ENCODE measurements around the gene AFMID.
"Not testable (repeated sequence)": the region's sequence is repeated elsewhere in the genome, so short reads cannot be mapped to it uniquely, and the experiment has no call there.

AFMID gene

DNA sequence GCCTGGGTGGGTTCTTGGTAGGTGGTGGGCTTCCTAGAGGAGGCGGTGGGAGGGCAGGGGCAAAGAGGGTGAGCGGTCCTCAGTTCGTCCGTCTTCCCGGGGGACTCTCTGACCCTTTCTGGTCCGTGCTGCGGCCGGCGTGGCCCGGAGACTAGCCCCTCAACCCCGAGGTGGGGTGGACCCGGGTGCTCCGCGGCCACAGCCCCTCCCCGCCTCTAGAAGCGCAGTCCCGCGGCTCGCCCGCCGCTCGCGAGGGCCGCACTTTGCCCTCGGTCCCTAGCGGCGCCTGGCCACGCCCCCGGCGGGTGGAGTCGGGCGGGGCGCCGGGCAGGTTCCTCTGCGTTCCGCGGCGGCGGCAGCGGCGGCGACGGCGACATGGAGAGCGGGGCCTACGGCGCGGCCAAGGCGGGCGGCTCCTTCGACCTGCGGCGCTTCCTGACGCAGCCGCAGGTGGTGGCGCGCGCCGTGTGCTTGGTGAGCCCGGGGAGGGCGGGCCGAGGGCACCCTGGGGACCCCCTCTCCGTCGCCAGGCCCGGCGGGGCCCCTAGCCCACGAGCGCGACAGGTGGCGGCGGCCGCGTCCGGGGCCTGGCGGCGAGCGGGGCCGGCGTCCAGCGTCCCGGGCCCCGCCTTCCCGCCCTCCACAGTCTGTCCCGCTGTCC, 18.8 kb upstream of the AFMID start, which contains the start of gene SYNGR2:
TSS of gene SYNGR2 (plus strand) at position 340 of the 661 bp plus-strand sequence. CDS start at position 376, 36 bp downstream.
- ChIA-PET CTCF (interaction anchor here (1.0 to 2.0 kb wide), 6 partner anchors 10 to 56 kb away, joined by 3 to 8 read pairs (median 4); no protein-coding TSS in a partner anchor), POLR2A (no interaction called here)
- peak; percentile 92 for DNase-seq (ENCODE audit: extremely low spot score)
- TF ChIP-seq, protein P1, sequence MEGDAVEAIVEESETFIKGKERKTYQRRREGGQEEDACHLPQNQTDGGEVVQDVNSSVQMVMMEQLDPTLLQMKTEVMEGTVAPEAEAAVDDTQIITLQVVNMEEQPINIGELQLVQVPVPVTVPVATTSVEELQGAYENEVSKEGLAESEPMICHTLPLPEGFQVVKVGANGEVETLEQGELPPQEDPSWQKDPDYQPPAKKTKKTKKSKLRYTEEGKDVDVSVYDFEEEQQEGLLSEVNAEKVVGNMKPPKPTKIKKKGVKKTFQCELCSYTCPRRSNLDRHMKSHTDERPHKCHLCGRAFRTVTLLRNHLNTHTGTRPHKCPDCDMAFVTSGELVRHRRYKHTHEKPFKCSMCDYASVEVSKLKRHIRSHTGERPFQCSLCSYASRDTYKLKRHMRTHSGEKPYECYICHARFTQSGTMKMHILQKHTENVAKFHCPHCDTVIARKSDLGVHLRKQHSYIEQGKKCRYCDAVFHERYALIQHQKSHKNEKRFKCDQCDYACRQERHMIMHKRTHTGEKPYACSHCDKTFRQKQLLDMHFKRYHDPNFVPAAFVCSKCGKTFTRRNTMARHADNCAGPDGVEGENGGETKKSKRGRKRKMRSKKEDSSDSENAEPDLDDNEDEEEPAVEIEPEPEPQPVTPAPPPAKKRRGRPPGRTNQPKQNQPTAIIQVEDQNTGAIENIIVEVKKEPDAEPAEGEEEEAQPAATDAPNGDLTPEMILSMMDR (IDR thresholded peaks at IDR 0.05; ENCODE audit: control extremely low read depth, extremely low read depth, low read depth, missing control alignments) = no peak

DNA sequence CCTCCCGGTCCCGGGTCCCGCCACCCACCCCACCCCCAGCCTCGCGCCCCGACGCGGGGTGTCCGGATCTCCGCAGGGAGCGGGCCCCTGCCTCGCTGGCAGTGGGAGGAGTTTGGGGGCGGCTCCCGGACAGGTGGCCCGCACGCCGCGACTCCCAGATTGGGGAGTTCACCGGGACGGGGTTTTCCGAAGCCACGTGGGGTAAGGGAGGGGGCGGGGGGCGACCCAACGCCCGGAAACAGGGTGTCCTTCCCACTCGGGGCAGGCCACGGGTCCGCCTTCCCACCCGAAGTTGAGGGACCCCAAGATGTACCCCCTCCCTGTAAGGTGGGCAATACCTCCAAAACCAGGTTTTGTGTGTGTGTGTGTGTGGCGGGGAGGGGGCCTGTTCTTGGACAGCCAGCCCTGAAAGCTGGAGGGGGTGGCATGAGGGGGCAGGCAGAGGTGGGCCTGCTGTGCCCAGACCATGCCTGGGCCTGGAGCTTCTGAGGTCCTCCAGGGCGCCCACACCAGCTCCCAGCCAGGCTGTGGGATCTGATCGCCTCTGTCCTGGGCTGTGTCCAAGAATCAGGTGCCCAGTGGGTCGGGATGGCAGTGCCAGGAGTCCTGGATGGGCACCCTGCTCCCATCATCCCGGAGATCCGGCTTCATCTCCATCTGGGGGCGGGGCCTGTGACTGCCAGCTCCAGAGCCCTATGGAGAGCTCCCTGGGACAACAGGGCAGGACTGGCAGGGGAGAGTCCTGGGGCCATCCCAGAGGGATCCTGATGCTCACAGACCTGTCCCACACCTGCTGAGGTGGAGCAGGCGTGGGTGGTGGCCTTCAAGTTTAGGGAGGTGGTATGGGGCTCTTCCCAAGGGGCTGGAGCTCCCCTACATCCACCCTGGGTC, 18.0 kb upstream of the AFMID start:
- TF ChIP-seq, protein P1 (IDR thresholded peaks at IDR 0.05; ENCODE audit: control extremely low read depth, extremely low read depth, low read depth, missing control alignments) = no peak
- DNase-seq (ENCODE audit: extremely low spot score) = peak; percentile 58
- ChIA-PET CTCF (interaction anchor here (0.7 to 2.0 kb wide), 9 partner anchors 9 to 84 kb away, joined by 3 to 8 read pairs (median 4); no protein-coding TSS in a partner anchor), POLR2A (interaction anchor here (0.8 to 1.5 kb wide), 3 partner anchors 9 to 28 kb away, joined by 3 to 6 read pairs (median 4); no protein-coding TSS in a partner anchor)

DNA sequence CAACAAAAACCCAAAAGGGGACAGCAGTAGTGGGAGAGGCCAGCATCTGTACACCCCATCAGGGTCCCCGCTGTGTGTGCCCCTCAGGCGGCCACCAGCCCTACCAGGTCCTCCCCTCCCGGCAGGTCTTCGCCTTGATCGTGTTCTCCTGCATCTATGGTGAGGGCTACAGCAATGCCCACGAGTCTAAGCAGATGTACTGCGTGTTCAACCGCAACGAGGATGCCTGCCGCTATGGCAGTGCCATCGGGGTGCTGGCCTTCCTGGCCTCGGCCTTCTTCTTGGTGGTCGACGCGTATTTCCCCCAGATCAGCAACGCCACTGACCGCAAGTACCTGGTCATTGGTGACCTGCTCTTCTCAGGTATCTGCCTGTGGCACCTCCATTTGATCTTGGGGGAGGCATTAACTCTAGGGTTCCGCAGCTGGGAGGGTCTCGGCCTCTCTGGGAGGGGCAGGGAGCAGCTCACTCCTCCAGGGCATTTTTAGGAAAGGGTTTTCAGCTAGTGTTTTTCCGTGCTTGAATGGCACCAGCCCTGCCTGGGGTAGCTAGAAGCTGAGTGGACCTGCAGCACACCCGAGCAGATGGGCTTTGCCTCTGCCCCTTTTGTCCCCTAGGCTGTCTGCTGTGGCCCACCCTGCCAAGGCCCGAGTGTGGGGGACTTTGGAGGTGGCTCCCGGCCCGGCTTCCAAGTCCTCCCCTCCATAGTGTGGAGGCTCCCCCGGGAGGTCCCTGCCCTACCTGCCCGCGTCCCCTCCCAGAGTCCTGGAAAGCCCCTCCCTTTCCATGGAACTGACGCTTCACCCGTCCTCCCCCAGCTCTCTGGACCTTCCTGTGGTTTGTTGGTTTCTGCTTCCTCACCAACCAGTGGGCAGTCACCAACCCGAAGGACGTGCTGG, 16.2 kb upstream of the AFMID start:
- POLR2A ChIA-PET = interaction anchor here (0.7 to 1.5 kb wide), 5 partner anchors 9 to 44 kb away, joined by 3 to 6 read pairs (median 3); no protein-coding TSS in a partner anchor

DNA sequence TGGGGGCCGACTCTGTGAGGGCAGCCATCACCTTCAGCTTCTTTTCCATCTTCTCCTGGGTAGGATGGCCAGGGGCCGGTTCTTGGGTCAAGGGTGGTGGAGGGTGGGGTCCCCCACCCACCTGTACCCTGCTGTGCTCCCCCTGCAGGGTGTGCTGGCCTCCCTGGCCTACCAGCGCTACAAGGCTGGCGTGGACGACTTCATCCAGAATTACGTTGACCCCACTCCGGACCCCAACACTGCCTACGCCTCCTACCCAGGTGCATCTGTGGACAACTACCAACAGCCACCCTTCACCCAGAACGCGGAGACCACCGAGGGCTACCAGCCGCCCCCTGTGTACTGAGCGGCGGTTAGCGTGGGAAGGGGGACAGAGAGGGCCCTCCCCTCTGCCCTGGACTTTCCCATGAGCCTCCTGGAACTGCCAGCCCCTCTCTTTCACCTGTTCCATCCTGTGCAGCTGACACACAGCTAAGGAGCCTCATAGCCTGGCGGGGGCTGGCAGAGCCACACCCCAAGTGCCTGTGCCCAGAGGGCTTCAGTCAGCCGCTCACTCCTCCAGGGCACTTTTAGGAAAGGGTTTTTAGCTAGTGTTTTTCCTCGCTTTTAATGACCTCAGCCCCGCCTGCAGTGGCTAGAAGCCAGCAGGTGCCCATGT, 15.4 kb upstream of the AFMID start:
- ChIA-PET CTCF (interaction anchor here (0.9 to 5.7 kb wide), 5 partner anchors 9 to 87 kb away, joined by 3 to 48 read pairs (median 3); partner anchors contain the start of gene C17orf99), POLR2A (interaction anchor here (0.7 to 1.3 kb wide), 4 partner anchors 10 to 45 kb away, joined by 3 to 4 read pairs (median 3); no protein-coding TSS in a partner anchor)
- DNase-seq (ENCODE audit: extremely low spot score) = not testable (repeated sequence)

More for the DNA sequence above, 16.2 kb upstream of the AFMID start:
- CTCF ChIA-PET = interaction anchor here (0.9 to 5.7 kb wide), 6 partner anchors 9 to 86 kb away, joined by 3 to 48 read pairs (median 4); partner anchors contain the start of gene C17orf99
- TF ChIP-seq, protein P1 (IDR thresholded peaks at IDR 0.05; ENCODE audit: control extremely low read depth, extremely low read depth, low read depth, missing control alignments) = no peak
- DNase-seq (ENCODE audit: extremely low spot score) = no peak

DNA sequence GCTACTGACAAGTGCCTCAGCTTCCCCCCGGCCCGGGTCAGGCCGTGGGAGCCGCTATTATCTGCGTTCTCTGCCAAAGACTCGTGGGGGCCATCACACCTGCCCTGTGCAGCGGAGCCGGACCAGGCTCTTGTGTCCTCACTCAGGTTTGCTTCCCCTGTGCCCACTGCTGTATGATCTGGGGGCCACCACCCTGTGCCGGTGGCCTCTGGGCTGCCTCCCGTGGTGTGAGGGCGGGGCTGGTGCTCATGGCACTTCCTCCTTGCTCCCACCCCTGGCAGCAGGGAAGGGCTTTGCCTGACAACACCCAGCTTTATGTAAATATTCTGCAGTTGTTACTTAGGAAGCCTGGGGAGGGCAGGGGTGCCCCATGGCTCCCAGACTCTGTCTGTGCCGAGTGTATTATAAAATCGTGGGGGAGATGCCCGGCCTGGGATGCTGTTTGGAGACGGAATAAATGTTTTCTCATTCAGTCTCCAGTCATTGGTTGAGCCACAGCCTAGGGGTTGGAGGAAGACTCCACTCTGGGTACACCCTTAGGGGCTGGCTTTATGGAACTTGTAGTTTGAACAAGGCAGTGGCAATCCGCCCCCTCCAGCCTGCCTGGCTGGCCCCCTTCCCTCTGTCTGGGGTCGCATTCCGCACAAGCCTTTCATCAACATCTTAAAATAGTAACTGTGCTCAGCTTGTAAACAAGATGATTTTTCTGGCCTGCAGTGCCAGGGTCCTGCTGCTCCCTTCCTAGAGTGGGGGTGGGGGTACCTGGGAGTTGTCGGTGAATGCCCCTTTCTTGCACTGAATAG, 14.7 kb upstream of the AFMID start:
- POLR2A ChIA-PET = interaction anchor here (1.2 kb wide), 1 partner anchor 26 kb away, joined by 4 read pairs; the partner anchor contains the start of gene C17orf99
- CTCF ChIA-PET = interaction anchor here (1.2 to 6.3 kb wide), 7 partner anchors 8 to 88 kb away, joined by 3 to 50 read pairs (median 6); partner anchors contain the start of genes AFMID, C17orf99 and TK1
- TF ChIP-seq, protein P1 (IDR thresholded peaks at IDR 0.05; ENCODE audit: control extremely low read depth, extremely low read depth, low read depth, missing control alignments) = no peak
- DNase-seq (ENCODE audit: extremely low spot score) = no peak
